Measurements from ENCODE around the gene CPED1.

DNA sequence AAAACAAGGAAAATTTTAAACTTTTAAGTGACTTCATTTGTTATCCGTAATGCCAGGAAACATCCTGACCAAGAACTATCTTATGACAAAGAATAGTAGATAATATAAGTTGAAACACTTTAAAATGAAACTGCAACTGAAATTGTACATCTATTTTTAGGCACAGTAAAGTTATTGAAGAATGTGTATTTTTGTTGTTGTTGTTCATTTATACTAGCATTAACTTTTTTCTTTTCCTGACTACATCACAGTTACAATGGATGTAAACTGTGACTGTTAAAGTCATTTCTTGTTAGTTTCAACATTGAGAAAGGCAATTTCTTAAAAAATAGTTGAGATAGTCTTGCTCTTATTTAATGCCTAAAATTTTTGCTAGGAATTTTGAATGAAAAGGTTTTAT, 2.6 kb downstream of the CPED1 start:
- TF ChIP-seq, protein P1, sequence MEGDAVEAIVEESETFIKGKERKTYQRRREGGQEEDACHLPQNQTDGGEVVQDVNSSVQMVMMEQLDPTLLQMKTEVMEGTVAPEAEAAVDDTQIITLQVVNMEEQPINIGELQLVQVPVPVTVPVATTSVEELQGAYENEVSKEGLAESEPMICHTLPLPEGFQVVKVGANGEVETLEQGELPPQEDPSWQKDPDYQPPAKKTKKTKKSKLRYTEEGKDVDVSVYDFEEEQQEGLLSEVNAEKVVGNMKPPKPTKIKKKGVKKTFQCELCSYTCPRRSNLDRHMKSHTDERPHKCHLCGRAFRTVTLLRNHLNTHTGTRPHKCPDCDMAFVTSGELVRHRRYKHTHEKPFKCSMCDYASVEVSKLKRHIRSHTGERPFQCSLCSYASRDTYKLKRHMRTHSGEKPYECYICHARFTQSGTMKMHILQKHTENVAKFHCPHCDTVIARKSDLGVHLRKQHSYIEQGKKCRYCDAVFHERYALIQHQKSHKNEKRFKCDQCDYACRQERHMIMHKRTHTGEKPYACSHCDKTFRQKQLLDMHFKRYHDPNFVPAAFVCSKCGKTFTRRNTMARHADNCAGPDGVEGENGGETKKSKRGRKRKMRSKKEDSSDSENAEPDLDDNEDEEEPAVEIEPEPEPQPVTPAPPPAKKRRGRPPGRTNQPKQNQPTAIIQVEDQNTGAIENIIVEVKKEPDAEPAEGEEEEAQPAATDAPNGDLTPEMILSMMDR (IDR thresholded peaks at IDR 0.05; ENCODE audit: low read length): no peak
- TF ChIP-seq EZH2 (optimal IDR thresholded peaks at IDR 0.05; ENCODE audit: low read depth, low read length): no peak
